HCT116 (cell line): ENCODE measurements around the gene MYBPC3. TPM values are rescaled to one million over a fixed set of nuclear protein-coding genes. Genes with fewer than 3 reads are reported as not detected.
"Not testable (repeated sequence)": the region's sequence is repeated elsewhere in the genome, so short reads cannot be mapped to it uniquely, and the experiment has no call there.

Experiments
- ATAC-seq: fragments of 200-7000 bp; cut with Tn5 transposase; 2 replicates; pipeline ENCODE4 v1.9.1; 2020; ENCODE audit warnings: mild to moderate bottlenecking, moderate library complexity
- BruUV-seq: library from RNA; stranded (reverse); fragments of 400-500 nt; replicated peaks from 2 replicates; lab custom pipeline; 2021; lab: Mats Ljungman, UMichigan
- CTCF ChIA-PET: fragments of 300-600 bp; sonication (Branson Sonifier 250); formaldehyde crosslinking; loops from one replicate; lab custom pipeline; 2021; ENCODE audit warnings: antibody characterized with exemption; lab: Charles Lee
- POLR2A ChIA-PET: fragments of 300-600, 350-600 bp; sonication (Branson Sonifier 250); formaldehyde crosslinking; loops from one replicate; lab custom pipeline; 2021; ENCODE audit warnings: antibody characterized with exemption; lab: Charles Lee
- RAD21 ChIA-PET, 2 experiments: fragments of 300-600 bp; sonication (Branson Sonifier 250); formaldehyde crosslinking; loops; one replicate each; lab custom pipeline; 2023; ENCODE audit warnings: low total read pairs in 2 of 2; ENCODE audit not compliant: uncharacterized antibody in 2 of 2, unreplicated experiment in 2 of 2, low non-redundant PET in 1 of 2; lab: Charles Lee
- DNase-seq: peaks from one replicate; pipeline ENCODE4 v3.0.0-alpha.2; 2010; ENCODE audit warnings: low read depth, low spot score
- H2AFZ ChIP-seq: fragments of 200-600 bp; shearing (Covaris generic), sonication (generic); 2 replicates; pipeline ENCODE4 v1.6.1; 2017; ENCODE audit warnings: low read depth, mixed run types, mixed read lengths, antibody characterized with exemption, low read length; ENCODE audit not compliant: poor library complexity, severe bottlenecking
- H3K27ac ChIP-seq: 2 replicates; pipeline ENCODE4 v1.5.1; 2012; ENCODE audit warnings: low read depth, low read length
- H3K27me3 ChIP-seq: fragments of 200-600 bp; sonication (generic); 2 replicates; pipeline ENCODE4 v1.6.1; 2016; ENCODE audit warnings: mixed run types, low read length, mixed read lengths; ENCODE audit not compliant: insufficient read depth
- H3K36me3 ChIP-seq, 2 experiments: fragments of 200-500 bp in 1 of 2; fragments of 200-600 bp in 1 of 2; sonication (Bioruptor generic) in 1 of 2; sonication (generic) in 1 of 2; 2 replicates each; pipeline versions ENCODE4 v1.5.1 to v1.6.1; 2014 to 2016; ENCODE audit warnings: low read length in 2 of 2, inconsistent platforms in 1 of 2, mixed read lengths in 1 of 2, mixed run types in 1 of 2; ENCODE audit not compliant: insufficient read depth in 2 of 2, control insufficient read depth in 1 of 2
- H3K4me1 ChIP-seq, 2 experiments: fragments of 200-600 bp in 1 of 2; sonication (generic) in 1 of 2; 2 replicates each; pipeline versions ENCODE4 v1.5.1 to v1.6.1; 2012 to 2017; ENCODE audit warnings: low read length in 2 of 2, inconsistent platforms in 1 of 2, mild to moderate bottlenecking in 1 of 2, mixed read lengths in 1 of 2, mixed run types in 1 of 2, moderate library complexity in 1 of 2; ENCODE audit not compliant: insufficient read depth in 2 of 2, control insufficient read depth in 1 of 2
- H3K4me2 ChIP-seq: fragments of 200-600 bp; sonication (generic); 2 replicates; pipeline ENCODE4 v1.6.1; 2017; ENCODE audit warnings: mixed run types, low read length, mixed read lengths
- H3K4me3 ChIP-seq, 2 experiments: fragments of 200-600 bp in 1 of 2; sonication (generic) in 1 of 2; replicated peaks in 1 of 2; 2 replicates each; pipeline ENCODE4 v1.5.1; 2011 to 2016; ENCODE audit warnings: low read length in 2 of 2, control low read depth in 1 of 2, low read depth in 1 of 2, mild to moderate bottlenecking in 1 of 2, mixed read lengths in 1 of 2, mixed run types in 1 of 2
- H3K79me2 ChIP-seq: fragments of 200-600 bp; sonication (generic); 2 replicates; pipeline ENCODE4 v1.6.1; 2017; ENCODE audit warnings: mild to moderate bottlenecking, mixed run types, low read length, moderate library complexity, mixed read lengths; ENCODE audit not compliant: insufficient read depth
- H3K9ac ChIP-seq: fragments of 200-600 bp; sonication (generic); 2 replicates; pipeline ENCODE4 v1.6.1; 2016; ENCODE audit warnings: low read length, mixed read lengths
- H3K9me2 ChIP-seq: fragments of 200-600 bp; sonication (generic), shearing (Covaris generic); 2 replicates; pipeline ENCODE4 v1.6.1; 2017; ENCODE audit warnings: mixed run types, mild to moderate bottlenecking, moderate library complexity; ENCODE audit not compliant: insufficient read depth
- H3K9me3 ChIP-seq, 2 experiments: fragments of 200-500 bp in 1 of 2; fragments of 200-600 bp in 1 of 2; sonication (Bioruptor generic) in 1 of 2; sonication (generic) in 1 of 2; 2 replicates each; pipeline ENCODE4 v1.6.1; 2014 to 2017; ENCODE audit warnings: low read length in 2 of 2, mixed read lengths in 2 of 2, inconsistent platforms in 1 of 2, low read depth in 1 of 2, mild to moderate bottlenecking in 1 of 2, mixed run types in 1 of 2, moderate library complexity in 1 of 2; ENCODE audit not compliant: control insufficient read depth in 1 of 2, insufficient read depth in 1 of 2
- H4K20me1 ChIP-seq: fragments of 200-600 bp; sonication (generic), shearing (Covaris generic); 2 replicates; pipeline ENCODE4 v1.6.1; 2017; ENCODE audit warnings: mixed run types, mild to moderate bottlenecking, moderate library complexity; ENCODE audit not compliant: insufficient read depth
- CBX3 ChIP-seq: IDR thresholded peaks from 2 replicates; pipeline ENCODE4 v1.6.1; 2012; ENCODE audit warnings: low read depth
- CEBPB ChIP-seq: IDR thresholded peaks from 2 replicates; pipeline ENCODE4 v1.6.1; 2012; ENCODE audit warnings: low read depth
- EGR1 ChIP-seq: IDR thresholded peaks from 2 replicates; pipeline ENCODE4 v1.6.1; 2012; ENCODE audit warnings: low read depth
- ELF1 ChIP-seq: IDR thresholded peaks from 2 replicates; pipeline ENCODE4 v1.6.1; 2012; ENCODE audit warnings: low read depth, borderline replicate concordance
- EZH2 ChIP-seq: fragments of 200-600 bp; sonication (generic); IDR thresholded peaks from 2 replicates; pipeline ENCODE4 v1.6.1; 2017; ENCODE audit warnings: antibody characterized with exemption, mixed run types
- FOSL1 ChIP-seq: IDR thresholded peaks from 2 replicates; pipeline ENCODE4 v1.6.1; 2012; ENCODE audit warnings: low read depth
- JUND ChIP-seq: IDR thresholded peaks from 2 replicates; pipeline ENCODE4 v1.6.1; 2012
- POLR2AphosphoS5 ChIP-seq: IDR thresholded peaks from 2 replicates; pipeline ENCODE4 v1.6.1; 2011; ENCODE audit warnings: mild to moderate bottlenecking, low read depth, low read length, moderate library complexity
- YY1 ChIP-seq: IDR thresholded peaks from 2 replicates; pipeline ENCODE4 v1.6.1; 2011; ENCODE audit warnings: low read length, low read depth, moderate library complexity, mild to moderate bottlenecking; ENCODE audit not compliant: insufficient replicate concordance; ENCODE audit errors: extremely low read depth
- ZFX ChIP-seq: fragments of 450-650 bp; IDR thresholded peaks from 2 replicates; pipeline ENCODE4 v1.6.1; 2017
- ZNF274 ChIP-seq: fragments of 200-500 bp; sonication (Bioruptor generic); IDR thresholded peaks from 2 replicates; pipeline ENCODE4 v1.6.1; 2014; ENCODE audit warnings: mild to moderate bottlenecking, low read depth, low read length, inconsistent platforms
- intact Hi-C: fragments of 100-400 bp; cut with micrococcal nuclease; formaldehyde crosslinking; loops from 2 replicates; pipeline ENCODE4 v1.10.0; 2022
- total RNA-seq: library from RNA; stranded (reverse); gene quantifications from one replicate; pipeline ENCODE4 v1.2.1, GENCODE V29; 2021; ENCODE audit not compliant: unreplicated experiment
- TF ChIP-seq, protein P1 (sequence below), 3 experiments: fragments of 200-600 bp in 1 of 3; sonication (generic) in 1 of 3; IDR thresholded peaks in 2 of 3; conservative IDR thresholded peaks in 1 of 3; 2 replicates each; pipeline ENCODE4 v1.5.1; 2012 to 2017; ENCODE audit warnings: low read depth in 2 of 3, low read length in 2 of 3, antibody characterized with exemption in 1 of 3, borderline replicate concordance in 1 of 3, control low read depth in 1 of 3, mild to moderate bottlenecking in 1 of 3, mixed read lengths in 1 of 3, mixed run types in 1 of 3, moderate library complexity in 1 of 3; ENCODE audit not compliant: insufficient read depth in 1 of 3
- TF ChIP-seq, protein P2 (sequence below): IDR thresholded peaks from 2 replicates; pipeline ENCODE4 v1.6.1; 2012
- TF ChIP-seq, protein P3 (sequence below): IDR thresholded peaks from 2 replicates; pipeline ENCODE4 v1.6.1; 2012

Gene MYBPC3
- total RNA-seq, 1 experiment from 2014 or later, result 0.25 TPM

GRCh38 chr11:47334699-47335411 lies 17.6 kb downstream of the MYBPC3 start:
- H3K4me2 ChIP-seq, H3K4me3 ChIP-seq, H3K27me3 ChIP-seq, H3K79me2 ChIP-seq, intact Hi-C loops, H3K9me2 ChIP-seq, H3K36me3 ChIP-seq, H3K9me3 ChIP-seq, H4K20me1 ChIP-seq, CTCF ChIA-PET, H2AFZ ChIP-seq, H3K9ac ChIP-seq, H3K27ac ChIP-seq, DNase-seq, BruUV-seq, RAD21 ChIA-PET, ATAC-seq, POLR2A ChIA-PET: not testable (repeated sequence)
- H3K4me1 ChIP-seq, result peaks cover 6 to 14% of the 10 kb centered on the region in 2 experiments; a peak in 3 of 4 replicates

GRCh38 chr11:47333886-47334443 lies 18.5 kb downstream of the MYBPC3 start:
- Histone ChIP-seq H4K20me1 (no peaks in the 10 kb centered on the region), H3K4me2 (no peak overlapping the region), H2AFZ (no peak overlapping the region), H3K9me2 (no peaks in the 10 kb centered on the region), H3K27me3 (no peaks in the 10 kb centered on the region)
- no TSS peak for BruUV-seq
- RAD21 ChIA-PET, result no interaction called here
- TF ChIP-seq, protein P1, sequence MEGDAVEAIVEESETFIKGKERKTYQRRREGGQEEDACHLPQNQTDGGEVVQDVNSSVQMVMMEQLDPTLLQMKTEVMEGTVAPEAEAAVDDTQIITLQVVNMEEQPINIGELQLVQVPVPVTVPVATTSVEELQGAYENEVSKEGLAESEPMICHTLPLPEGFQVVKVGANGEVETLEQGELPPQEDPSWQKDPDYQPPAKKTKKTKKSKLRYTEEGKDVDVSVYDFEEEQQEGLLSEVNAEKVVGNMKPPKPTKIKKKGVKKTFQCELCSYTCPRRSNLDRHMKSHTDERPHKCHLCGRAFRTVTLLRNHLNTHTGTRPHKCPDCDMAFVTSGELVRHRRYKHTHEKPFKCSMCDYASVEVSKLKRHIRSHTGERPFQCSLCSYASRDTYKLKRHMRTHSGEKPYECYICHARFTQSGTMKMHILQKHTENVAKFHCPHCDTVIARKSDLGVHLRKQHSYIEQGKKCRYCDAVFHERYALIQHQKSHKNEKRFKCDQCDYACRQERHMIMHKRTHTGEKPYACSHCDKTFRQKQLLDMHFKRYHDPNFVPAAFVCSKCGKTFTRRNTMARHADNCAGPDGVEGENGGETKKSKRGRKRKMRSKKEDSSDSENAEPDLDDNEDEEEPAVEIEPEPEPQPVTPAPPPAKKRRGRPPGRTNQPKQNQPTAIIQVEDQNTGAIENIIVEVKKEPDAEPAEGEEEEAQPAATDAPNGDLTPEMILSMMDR (IDR thresholded peaks at IDR 0.05 in 2 of 3, conservative IDR thresholded peaks at IDR 0.05 in 1 of 3; ENCODE audit: borderline replicate concordance in 1 of 3, insufficient read depth in 1 of 3, low read depth in 2 of 3, low read length in 2 of 3), result no peak
- TF ChIP-seq CBX3, result no peak
- TF ChIP-seq, protein P2, sequence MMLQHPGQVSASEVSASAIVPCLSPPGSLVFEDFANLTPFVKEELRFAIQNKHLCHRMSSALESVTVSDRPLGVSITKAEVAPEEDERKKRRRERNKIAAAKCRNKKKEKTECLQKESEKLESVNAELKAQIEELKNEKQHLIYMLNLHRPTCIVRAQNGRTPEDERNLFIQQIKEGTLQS, result no peak
- no peak for TF ChIP-seq ELF1
- no peak for TF ChIP-seq CEBPB
- no peak for TF ChIP-seq ZNF274
- TF ChIP-seq ZFX, result no peak
- no peak for TF ChIP-seq EGR1
- TF ChIP-seq FOSL1, result no peak
- no peak for TF ChIP-seq EZH2
- no peak for TF ChIP-seq POLR2AphosphoS5
- TF ChIP-seq JUND, result no peak
- TF ChIP-seq, protein P3, sequence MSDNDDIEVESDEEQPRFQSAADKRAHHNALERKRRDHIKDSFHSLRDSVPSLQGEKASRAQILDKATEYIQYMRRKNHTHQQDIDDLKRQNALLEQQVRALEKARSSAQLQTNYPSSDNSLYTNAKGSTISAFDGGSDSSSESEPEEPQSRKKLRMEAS, result no peak
- no peak for TF ChIP-seq YY1
- TF ChIP-seq, all 23 proteins: peak for 0
- ATAC-seq (no peak), DNase-seq (no peak)
- POLR2A ChIA-PET, result no interaction called here
- no peak overlapping the region for H3K27ac ChIP-seq
- intact Hi-C loops, result no loop called here
- no peaks in the 10 kb centered on the region for H3K79me2 ChIP-seq
- CTCF ChIA-PET, result no interaction called here
- H3K4me1 ChIP-seq, result peaks cover 6 to 14% of the 10 kb centered on the region in 2 experiments; a peak in 3 of 4 replicates
- H3K9ac ChIP-seq, result no peak overlapping the region
- no peaks in the 10 kb centered on the region; a peak in 1 of 4 replicates for H3K36me3 ChIP-seq
- no peak overlapping the region for H3K4me3 ChIP-seq
- no peaks in the 10 kb centered on the region for H3K9me3 ChIP-seq
